Measurements from ENCODE around the gene TMEM258.

GRCh38 chr11:61814247-61814957, 22.0 kb upstream of the TMEM258 start:
- TF ChIP-seq POLR2A (IDR thresholded peaks at IDR 0.05) (no peak), CTCF (IDR thresholded peaks at IDR 0.05) (no peak), POLR2AphosphoS5 (IDR thresholded peaks at IDR 0.05; ENCODE audit: insufficient read depth in 1 of 2, low read depth in 1 of 2) (no peak)
